Osteoblast (primary cell): ENCODE measurements around the gene PBX4. TPM values are rescaled to one million over a fixed set of nuclear protein-coding genes. Genes with fewer than 3 reads are reported as not detected.

Experiments used
- DNase-seq: peaks from one replicate; pipeline ENCODE4 v3.0.0; 2011; ENCODE audit warnings: low spot score, mixed read lengths; ENCODE audit not compliant: insufficient read length; ENCODE audit errors: missing footprints
- H2AFZ ChIP-seq: 2 replicates; pipeline ENCODE4 v1.6.0; 2011; ENCODE audit warnings: mild to moderate bottlenecking, low read length
- H3K27ac ChIP-seq: 2 replicates; pipeline ENCODE4 v1.5.1; 2011; ENCODE audit warnings: mild to moderate bottlenecking, low read depth, low read length, moderate library complexity
- H3K27me3 ChIP-seq: 2 replicates; pipeline ENCODE4 v1.6.0; 2012; ENCODE audit warnings: mild to moderate bottlenecking, control low read depth, inconsistent platforms, low read length, moderate library complexity; ENCODE audit not compliant: insufficient read depth
- H3K36me3 ChIP-seq: 2 replicates; pipeline ENCODE4 v1.5.1; 2011; ENCODE audit warnings: mild to moderate bottlenecking, low read length, control low read depth, moderate library complexity; ENCODE audit not compliant: insufficient read depth
- H3K4me1 ChIP-seq: 2 replicates; pipeline ENCODE4 v1.5.1; 2011; ENCODE audit warnings: mild to moderate bottlenecking, low read length, control low read depth, moderate library complexity; ENCODE audit not compliant: insufficient read depth
- H3K4me2 ChIP-seq: 2 replicates; pipeline ENCODE4 v1.6.0; 2011; ENCODE audit warnings: mild to moderate bottlenecking, low read length; ENCODE audit not compliant: insufficient read depth
- H3K4me3 ChIP-seq: fragments of 200-600 bp; sonication (generic); 3 replicates; pipeline ENCODE4 v1.5.1; 2012; ENCODE audit warnings: mild to moderate bottlenecking, low read length, inconsistent platforms; ENCODE audit not compliant: insufficient read depth
- H3K79me2 ChIP-seq: 2 replicates; pipeline ENCODE4 v1.6.0; 2012; ENCODE audit warnings: mild to moderate bottlenecking, low read length, control low read depth, inconsistent platforms; ENCODE audit not compliant: insufficient read depth
- H3K9me3 ChIP-seq: 2 replicates; pipeline ENCODE4 v1.5.1; 2011; ENCODE audit warnings: low read depth, low read length, control low read depth
- H4K20me1 ChIP-seq: 2 replicates; pipeline ENCODE4 v1.6.0; 2012; ENCODE audit warnings: mild to moderate bottlenecking, low read length, control low read depth; ENCODE audit not compliant: insufficient read depth
- total RNA-seq: library from RNA; depleted of rRNA; stranded (reverse); fragments of >200 nt; gene quantifications from 2 replicates; pipeline ENCODE4 v1.2.3, GENCODE V29; 2012
- TF ChIP-seq, protein P1 (sequence below): IDR thresholded peaks from 2 replicates; pipeline ENCODE4 v1.5.1; 2011; ENCODE audit warnings: mild to moderate bottlenecking, low read depth, low read length, moderate library complexity; ENCODE audit errors: extremely low read depth

The PBX4 gene
- total RNA-seq, 1 donor: 0.36 TPM

DNA sequence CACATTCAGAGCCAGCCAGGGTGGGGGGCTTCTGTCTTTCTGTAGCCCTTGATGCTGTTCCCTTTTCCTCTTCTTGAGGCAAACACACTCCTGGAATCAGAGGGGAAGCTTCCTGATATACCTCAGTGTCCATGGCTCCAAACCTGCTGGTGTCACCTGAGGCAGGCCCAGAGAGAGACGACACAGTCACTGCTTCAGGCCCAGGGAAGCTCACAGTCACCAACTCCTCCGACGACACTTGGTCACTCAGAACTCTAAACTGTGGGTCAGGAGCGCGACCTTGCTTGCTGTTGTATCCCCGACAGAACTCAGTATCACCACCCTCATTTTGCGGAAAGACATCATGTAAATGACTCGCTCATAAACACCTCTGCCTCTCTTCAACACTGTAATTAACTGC is 43.9 kb upstream of the PBX4 start:
- peaks cover 22% of the 10 kb centered on the region for H4K20me1 ChIP-seq
- H3K9me3 ChIP-seq: no peaks in the 10 kb centered on the region
- H3K27me3 ChIP-seq: no peaks in the 10 kb centered on the region
- peak overlapping the region; percentile 85 for H3K4me3 ChIP-seq
- H3K27ac ChIP-seq: peak overlapping the region; percentile 87
- no peak overlapping the region for H2AFZ ChIP-seq
- TF ChIP-seq, protein P1, sequence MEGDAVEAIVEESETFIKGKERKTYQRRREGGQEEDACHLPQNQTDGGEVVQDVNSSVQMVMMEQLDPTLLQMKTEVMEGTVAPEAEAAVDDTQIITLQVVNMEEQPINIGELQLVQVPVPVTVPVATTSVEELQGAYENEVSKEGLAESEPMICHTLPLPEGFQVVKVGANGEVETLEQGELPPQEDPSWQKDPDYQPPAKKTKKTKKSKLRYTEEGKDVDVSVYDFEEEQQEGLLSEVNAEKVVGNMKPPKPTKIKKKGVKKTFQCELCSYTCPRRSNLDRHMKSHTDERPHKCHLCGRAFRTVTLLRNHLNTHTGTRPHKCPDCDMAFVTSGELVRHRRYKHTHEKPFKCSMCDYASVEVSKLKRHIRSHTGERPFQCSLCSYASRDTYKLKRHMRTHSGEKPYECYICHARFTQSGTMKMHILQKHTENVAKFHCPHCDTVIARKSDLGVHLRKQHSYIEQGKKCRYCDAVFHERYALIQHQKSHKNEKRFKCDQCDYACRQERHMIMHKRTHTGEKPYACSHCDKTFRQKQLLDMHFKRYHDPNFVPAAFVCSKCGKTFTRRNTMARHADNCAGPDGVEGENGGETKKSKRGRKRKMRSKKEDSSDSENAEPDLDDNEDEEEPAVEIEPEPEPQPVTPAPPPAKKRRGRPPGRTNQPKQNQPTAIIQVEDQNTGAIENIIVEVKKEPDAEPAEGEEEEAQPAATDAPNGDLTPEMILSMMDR: no peak
- peak overlapping the region; percentile 90 for H3K4me2 ChIP-seq
- peak; percentile 38 for DNase-seq
- H3K79me2 ChIP-seq: peaks cover 43% of the 10 kb centered on the region
- peaks cover 26% of the 10 kb centered on the region for H3K36me3 ChIP-seq
- peaks cover 12% of the 10 kb centered on the region for H3K4me1 ChIP-seq

DNA sequence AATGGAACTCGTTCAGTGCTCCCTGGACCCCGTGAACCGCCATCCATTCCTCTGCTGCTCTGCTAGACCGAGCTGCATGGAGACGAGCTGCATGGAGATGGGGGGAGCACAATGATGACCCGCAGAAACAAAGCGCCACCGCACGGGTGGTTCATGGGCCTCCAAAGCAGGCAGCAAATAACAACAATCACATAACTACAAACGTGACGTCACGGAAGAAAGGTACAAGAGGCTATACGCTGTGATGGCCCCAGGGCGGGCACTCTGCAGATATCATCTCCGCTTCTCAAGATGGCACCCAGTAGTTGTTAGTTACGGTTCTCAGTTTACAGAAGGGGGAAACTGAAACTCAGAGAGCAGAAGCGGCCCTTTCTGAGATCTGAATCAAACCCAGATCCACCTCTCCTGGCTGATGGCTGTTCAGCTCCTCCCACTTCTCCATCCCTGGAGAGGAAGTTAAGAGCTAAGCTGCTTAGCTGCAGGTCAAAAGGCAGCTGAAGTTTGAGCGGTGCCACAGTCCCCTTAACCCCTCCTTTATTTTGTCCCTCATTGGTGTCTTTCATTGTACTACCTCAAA is 43.3 kb upstream of the PBX4 start:
- TF ChIP-seq, protein P1: no peak
- H3K4me3 ChIP-seq: peak overlapping the region; percentile 19
- H3K27me3 ChIP-seq: no peaks in the 10 kb centered on the region
- H3K27ac ChIP-seq: no peak overlapping the region
- peaks cover 22% of the 10 kb centered on the region for H4K20me1 ChIP-seq
- H3K4me2 ChIP-seq: peak overlapping the region; percentile 90
- peaks cover 12% of the 10 kb centered on the region for H3K4me1 ChIP-seq
- no peak overlapping the region for H2AFZ ChIP-seq
- H3K9me3 ChIP-seq: no peaks in the 10 kb centered on the region
- H3K36me3 ChIP-seq: peaks cover 32% of the 10 kb centered on the region
- peak; percentile 39 for DNase-seq
- peaks cover 43% of the 10 kb centered on the region for H3K79me2 ChIP-seq

DNA sequence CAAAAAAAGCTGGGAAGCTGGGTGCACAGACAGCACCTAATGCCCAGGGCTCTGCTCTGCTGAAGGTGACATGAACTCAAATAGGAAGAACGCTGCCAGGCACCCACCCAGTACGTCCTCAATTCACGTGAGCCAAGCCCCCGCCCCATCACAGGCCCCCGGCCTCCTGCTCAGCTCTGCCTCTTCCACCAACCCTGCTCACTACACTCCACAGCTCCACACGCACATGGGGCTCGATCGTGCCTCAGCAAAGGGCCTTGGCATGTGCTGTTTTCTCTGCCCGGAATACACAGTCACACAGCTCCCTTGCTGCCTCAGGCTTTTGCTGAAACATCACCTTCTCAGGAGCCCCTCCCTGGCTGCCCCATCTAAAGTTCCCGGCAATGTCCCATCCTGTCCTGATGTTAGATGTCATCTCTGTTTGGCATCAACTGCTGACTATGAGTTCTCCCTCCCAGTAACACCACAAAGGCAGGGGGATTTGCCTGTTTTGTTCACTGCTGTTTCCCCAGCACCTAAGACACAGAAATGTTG is 42.7 kb upstream of the PBX4 start:
- no peak overlapping the region for H3K27ac ChIP-seq
- peaks cover 12% of the 10 kb centered on the region for H3K4me1 ChIP-seq
- H3K9me3 ChIP-seq: no peaks in the 10 kb centered on the region
- H3K27me3 ChIP-seq: no peaks in the 10 kb centered on the region
- peaks cover 35% of the 10 kb centered on the region for H3K36me3 ChIP-seq
- peaks cover 22% of the 10 kb centered on the region for H4K20me1 ChIP-seq
- TF ChIP-seq, protein P1: no peak
- peaks cover 43% of the 10 kb centered on the region for H3K79me2 ChIP-seq
- peak; percentile 45 for DNase-seq
- H3K4me2 ChIP-seq: peak overlapping the region; percentile 90
- peak overlapping the region; percentile 19 for H3K4me3 ChIP-seq
- no peak overlapping the region for H2AFZ ChIP-seq

DNA sequence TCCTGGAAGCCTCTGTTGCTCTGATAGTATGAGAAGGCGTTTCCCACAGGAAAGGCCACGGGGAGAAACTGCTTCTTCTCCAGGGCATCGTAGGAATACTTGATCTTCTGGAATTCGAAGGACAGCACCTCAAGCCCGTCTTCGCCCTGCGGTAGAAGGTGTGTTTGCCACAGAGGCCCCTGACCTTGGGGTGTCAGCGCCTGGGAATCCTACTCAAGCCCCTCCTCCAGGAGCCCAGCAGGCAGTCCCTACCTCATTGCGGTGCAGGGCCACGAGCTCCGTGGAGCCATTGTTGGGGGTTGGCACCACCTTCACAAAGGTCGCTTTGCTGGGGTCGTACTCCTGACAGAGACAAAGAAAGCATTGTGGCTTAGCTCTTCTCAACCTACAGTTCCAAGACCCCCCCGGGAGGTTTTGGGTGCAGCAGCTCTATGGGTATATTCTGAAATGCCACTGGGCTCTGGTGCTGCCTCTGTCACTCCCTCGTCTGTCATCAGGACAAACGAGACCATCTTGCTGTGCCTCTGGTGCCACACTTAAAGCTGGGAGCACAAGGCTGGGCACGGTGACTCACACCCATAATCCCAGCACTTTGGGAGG is 41.3 kb upstream of the PBX4 start:
- H3K27me3 ChIP-seq: no peaks in the 10 kb centered on the region
- H3K4me2 ChIP-seq: no peak overlapping the region
- peaks cover 45% of the 10 kb centered on the region for H3K36me3 ChIP-seq
- no peak overlapping the region for H3K4me3 ChIP-seq
- peak; percentile 52 for DNase-seq
- H2AFZ ChIP-seq: no peak overlapping the region
- H3K79me2 ChIP-seq: peaks cover 43% of the 10 kb centered on the region
- H3K9me3 ChIP-seq: no peaks in the 10 kb centered on the region
- H3K4me1 ChIP-seq: peaks cover 12% of the 10 kb centered on the region
- H3K27ac ChIP-seq: no peak overlapping the region
- H4K20me1 ChIP-seq: peaks cover 22% of the 10 kb centered on the region
- TF ChIP-seq, protein P1: no peak
